Activated CD8-positive, alpha-beta memory T cell treated with anti-CD3 and anti-CD28 coated beads for 1 hour (primary cell): ENCODE measurements around the gene SLC25A46.
"Not testable (repeated sequence)": the region's sequence is repeated elsewhere in the genome, so short reads cannot be mapped to it uniquely, and the experiment has no call there.

ENCODE experiments used
- DNase-seq, 2 donors: peaks; one replicate each; pipeline ENCODE4 v3.0.0-alpha.2; 2020; ENCODE audit warnings: low read depth in 1 of 2; ENCODE audit errors: extremely low read depth in 1 of 2

SLC25A46 gene

DNA sequence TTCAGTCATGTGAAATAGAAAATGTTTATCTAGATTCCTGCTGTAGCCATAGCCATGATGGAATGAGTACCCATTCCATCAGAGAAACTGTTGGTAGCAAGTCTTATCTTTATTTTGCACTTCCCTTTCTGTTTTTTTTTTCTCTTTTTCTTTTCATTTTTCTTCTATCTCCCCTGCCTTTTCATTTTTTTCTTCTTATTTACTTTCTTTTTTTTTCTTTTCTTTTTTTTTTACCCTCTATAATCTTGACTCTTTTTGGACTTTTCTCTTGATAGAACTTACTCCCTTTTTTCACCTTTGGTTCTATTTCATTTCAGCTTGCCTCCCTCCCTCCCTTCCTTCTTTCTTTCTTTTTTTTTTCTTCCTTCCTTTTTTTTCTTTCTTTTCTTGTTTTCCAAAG lies 15.4 kb downstream of the SLC25A46 start:
- DNase-seq, result no peak

DNA sequence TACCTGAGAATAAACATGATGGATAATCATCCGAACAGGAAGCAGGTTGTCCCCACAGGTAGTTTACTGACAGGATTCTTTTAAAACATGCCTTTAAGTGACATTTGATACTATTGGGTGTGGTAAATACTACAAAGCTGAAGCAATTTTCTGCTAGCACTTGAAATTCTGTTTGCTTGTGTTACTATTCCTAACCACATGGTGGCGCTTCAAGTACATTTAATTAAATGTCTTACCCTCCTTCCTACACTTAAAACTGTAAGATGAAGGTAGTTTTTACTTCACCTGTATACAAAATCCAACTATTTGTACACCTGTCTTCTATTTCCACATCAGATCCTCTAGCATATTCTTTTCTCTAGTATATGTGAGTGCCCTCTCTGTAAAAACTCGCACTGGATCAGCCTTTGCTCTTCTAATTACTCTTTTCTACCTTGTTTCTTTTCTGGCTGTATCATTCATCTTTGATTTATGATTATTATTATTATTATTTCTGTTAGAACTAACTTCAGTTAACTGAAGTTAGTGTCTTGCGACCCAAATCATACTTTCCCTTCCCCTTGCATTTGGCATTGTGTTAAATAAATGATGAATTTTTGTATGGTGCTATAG lies 18.4 kb downstream of the SLC25A46 start:
- no peak for DNase-seq

DNA sequence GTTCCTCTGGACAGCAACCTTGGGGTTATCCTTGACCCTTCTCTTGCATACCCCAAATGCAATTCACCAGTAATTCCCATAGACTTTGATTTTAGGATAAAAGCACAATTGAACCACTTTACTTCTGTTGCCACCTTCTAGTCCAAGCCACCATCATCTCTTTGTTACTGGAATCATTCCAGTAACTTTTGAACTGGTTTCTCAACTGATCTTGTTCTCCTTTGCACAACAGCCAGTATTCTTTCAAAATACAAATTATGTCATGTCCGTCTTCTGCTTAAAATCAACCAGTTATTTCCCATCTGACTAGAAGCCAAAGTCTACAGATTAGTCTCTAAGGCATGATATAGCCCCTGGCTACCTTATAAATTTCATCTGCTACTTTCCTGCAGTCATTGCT lies 21.4 kb downstream of the SLC25A46 start:
- DNase-seq, result no peak

DNA sequence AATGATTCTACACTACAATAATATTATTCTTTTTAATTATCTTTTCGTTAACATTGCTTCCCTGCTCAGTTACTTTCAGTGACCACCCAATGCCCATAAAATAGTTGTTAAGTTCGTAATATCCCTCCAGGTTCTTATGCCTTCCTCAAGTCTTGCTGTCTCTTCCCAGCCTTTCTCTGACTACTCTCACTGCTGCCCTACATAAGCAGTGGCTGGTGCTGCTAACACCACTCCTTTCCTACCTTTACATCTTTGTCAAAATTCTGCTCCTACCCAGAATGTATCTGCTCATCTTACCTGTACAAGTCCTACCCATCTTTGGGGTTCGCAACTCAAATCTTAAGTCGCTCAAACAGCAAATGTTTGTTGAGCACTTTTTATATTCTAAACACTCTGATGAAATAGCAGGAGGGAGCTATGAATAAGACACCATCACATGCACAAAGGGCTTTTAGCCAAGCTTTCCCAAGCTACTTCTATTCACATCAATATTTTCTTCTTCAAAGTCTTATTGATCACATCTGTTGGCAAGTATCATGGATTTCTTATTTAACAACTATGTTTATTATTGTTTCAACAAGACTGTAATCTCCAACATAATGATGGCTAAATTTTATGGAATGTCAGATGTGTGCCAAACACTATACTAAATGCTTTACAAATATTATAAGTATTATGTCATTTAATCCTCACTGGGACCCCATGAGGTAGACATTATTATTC lies 29.5 kb downstream of the SLC25A46 start:
- no peak for DNase-seq

DNA sequence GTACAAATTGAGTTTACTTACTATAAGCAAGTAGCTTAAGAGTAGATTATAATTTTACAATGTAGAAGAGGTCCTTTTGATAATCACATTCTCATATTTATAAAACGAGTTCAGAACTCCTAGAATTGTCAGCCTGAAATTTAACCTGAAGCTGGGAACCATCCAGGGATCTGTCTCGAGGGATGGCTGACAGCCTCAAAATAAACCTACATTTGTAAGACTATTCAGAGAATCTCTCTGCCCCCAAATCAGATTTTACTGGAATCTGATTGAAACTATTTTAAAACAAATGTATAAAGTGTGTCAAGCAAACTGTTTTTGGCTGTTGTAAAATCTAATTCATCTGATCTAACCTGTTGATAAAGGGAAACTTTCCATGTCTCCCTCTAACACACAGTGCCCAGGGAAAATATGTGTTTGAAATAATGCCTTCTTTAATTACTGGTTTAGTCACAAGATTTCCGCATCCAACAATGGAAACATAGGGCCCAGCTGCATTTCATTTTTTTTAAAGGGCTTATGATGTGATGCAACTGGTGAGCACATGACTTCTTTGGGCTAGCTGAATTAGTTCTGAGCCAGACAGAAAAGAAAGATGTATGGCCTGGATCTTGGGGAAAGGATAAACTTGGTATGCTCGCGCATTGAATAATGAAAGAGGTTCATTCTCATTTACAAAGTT lies 30.3 kb downstream of the SLC25A46 start:
- no peak for DNase-seq

DNA sequence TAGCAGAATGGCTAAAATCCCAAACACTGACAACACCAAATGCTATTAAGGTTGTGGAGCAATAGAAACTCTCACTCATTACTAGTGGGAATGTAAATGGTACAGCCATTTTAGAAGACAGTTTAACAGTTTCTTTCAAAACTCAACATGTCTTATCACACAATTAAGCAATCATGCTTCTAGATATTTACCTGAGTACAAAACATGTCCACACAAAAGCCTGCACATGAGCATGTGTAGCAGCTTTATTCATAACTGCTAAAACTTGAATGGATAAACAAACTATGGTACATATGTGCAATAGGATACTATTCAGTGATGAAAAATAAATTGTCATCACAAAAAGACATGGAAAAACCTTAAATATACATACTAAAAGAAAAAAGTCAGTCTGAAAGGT lies 31.5 kb downstream of the SLC25A46 start:
- DNase-seq, result no peak

DNA sequence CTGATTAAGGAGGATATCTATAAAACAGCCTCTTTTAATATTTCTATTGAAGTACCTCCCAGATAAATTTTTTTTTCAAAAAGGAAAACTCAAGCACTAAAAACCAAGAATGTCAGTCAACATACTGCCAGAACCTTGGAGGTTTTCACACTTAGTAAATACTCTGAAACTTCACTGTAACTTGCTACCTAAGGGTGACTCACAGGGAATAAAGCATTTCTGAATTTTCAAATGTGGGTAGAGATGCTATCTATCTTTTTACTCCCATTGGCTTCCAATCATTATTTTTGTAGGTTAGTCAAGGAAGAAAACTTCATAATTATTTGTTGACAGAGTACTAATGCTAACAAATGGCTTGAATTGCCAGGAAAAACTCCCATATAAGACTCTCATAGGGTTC lies 46.1 kb downstream of the SLC25A46 start:
- no peak for DNase-seq

DNA sequence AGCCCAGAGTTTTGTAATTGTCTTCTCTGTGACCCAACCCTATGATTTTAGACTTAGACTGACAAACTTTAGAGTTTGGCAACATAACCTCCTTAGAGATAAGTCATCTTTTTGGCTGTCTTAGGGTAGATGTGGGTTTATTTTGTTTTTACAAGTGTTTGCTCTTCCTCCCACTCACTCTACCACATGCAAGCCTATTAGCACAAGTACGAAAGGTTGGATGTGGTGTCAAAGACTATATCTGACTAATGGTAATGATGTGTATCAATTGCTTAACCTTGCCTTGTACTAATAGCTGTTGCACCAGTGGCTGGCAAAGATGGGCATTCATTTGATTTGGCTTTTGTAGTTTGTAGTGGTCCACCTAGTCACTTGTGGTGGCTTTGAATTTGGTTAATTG lies 46.5 kb downstream of the SLC25A46 start:
- no peak for DNase-seq

DNA sequence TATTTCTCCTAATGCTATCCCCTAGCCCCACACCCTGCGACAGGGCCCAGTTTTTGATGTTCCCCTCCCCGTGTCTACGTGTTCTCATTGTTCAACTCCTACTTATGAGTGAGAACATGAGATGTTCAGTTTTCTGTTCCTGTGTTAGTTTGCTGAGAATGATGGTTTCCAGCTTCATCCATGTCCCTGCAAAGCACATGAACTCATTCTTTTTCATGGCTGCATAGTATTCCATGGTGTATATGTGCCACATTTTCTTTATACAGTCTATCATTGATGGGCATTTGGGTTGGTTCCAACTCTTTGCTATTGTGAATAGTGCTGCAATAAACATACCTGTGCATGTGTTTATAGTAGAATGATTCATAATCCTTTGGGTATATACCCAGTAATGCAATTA lies 49.2 kb downstream of the SLC25A46 start:
- not testable (repeated sequence) for DNase-seq

DNA sequence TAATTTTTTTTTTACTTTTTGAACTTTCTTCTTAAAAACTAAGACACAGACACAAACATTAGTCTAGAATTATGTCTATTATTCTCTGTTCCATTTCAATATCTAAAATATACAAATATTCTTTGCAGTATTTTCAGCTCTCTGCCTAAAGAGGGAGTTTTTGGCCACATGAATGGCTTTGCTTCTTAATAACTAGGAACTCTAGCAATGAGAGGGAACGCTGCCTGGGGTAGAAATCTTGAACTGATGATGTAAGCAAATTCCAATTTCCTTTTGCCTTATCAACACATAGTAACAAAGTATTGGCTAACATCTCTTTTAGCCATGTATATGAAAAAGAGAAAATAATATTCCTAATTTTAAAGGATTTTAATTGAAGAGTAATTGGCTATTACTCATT lies 51.9 kb downstream of the SLC25A46 start:
- DNase-seq, result no peak

DNA sequence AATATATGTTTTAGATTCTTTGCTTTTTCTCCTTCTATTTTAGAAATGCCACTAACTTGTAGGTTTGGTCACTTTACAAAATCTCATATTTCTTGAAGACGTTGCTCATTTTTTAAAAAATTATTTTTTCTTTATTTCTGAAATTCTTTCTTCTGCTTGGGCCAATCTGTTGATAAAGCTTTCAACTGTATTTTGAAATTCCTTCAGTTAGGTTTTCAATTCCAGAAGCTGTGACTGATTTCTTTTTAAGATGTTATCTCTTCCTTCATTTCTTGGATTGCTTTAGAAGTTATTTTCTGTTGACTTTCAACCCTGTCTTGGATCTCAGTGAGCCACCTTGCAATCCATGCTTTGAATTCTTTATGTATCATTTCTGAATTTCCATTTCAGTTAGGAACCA lies 64.2 kb downstream of the SLC25A46 start:
- DNase-seq, result no peak

DNA sequence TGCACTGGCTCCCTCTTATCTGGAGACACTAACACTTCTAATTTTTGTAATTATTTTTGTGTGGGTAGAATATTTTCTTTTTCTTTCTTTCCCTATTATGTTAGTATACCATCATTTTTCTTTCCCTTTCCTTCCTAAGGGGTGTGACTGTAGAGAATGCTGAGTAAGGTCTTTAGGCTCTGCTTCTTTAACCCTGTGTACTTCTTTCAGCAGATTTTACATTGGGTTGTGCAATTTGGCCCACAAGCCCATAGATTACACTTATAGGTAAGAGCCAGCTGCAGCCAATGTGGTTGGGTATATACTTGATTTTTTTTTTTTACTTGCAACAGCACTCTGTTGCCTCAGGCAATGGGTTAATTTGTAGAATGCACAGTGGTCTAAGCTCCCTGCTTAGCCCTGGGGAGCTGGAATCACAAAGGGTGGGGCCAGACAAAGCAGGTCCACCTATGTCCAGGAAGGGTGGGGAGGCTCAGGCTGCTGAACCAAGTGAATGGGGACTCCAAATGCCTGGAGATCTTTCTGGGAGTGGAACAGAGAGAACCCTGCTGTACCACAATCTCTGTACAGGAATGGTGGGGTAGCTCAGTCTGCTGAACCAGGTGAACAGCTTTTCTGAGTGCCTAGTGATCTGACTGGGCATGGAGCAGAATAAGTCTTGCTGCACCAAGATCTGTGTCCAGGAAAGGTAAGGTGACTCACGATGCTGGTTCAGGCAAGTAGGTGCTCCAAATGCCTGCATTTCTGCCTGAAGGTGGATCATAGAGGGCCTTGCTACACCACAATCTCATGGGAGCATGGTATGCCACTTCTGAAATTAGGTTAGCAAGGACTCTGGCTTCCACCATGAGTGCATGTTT lies 64.9 kb downstream of the SLC25A46 start:
- DNase-seq, result no peak

DNA sequence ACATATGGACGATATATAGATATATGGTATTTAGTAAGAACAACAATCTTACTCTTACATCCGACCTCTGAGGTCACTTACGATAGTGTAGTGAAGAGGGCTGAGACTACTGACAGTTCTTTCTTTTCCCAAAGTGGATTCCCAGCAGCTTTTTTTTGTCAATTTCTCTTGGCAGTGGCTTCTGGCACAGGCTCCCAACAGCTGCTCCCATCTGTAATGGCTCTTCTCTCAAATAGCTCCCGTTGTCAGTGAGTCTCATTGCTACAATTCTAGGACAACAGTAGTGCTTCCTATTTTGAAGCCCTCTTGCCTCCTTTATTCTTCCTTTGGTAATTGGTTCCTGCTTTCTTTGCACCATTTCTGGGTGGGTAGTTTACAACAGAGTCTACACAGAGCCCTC lies 68.4 kb downstream of the SLC25A46 start:
- no peak for DNase-seq

DNA sequence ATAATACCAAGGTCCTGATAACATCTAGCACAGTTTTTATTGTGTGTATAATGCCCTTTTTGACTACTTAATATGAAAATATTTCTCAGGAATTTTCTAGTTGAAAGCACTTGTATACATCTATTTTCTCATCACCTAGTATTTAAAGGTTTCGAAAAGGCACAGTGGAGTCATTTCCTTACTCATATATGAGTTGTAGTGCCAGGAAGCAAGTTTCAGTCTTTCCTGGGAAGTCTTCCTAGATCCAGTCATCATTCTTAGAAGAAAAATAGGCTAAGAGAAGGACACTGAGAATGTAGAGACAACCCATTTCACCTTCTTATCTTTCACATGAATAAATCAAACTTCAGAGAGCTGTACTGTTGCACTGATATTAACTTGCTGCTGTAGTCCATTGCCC lies 70.2 kb downstream of the SLC25A46 start:
- DNase-seq, result no peak
